Measurements from ENCODE around the gene TMEM273.

TMEM273 gene

DNA sequence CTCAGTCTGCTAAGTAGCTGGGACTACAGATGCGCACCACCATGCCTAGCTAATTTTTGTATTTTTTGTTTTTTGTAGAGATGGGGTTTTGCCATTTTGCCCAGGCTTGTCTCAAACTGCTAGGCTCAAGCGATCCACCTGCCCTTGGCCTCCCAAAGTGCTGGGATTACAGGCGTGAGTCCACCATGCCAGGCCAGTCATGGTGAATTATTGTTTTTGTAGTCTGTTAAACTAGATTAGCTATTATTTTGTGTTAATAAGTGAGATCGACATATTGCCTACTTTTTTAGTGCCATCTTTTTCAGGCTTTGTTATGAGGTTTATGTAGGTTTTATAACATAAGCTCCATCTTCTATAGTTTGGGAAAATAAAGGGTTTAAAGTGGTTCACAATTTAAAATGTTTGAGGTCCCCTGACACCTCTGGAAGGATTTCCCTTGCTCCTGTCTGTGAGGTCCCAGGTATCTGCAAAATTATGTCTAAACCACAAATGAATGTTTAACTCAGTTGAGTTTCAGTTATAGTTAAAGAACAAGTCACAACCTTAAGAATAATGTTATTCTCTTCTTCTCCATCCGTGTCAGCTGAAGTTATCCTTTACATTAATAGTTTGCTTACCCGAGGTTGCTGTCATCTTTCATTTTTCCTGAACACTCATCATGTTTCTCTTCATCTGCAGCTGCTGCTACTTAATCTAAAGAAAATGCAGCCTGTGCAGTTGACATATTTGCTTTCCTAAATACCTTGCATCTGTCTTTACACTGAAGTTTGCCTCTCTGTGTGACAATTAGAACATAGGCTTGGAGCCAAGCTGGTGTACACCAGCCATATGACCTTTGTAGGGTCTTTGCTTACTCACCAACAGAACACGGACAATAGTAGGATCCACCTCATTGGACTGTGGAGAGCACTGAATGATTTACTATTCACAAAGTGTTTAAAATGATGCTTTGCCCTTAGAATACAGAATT, 63.9 kb downstream of the TMEM273 start:
- Mint-ChIP-seq H3K27me3 (peaks cover 16% of the 10 kb centered on the region), H3K9me3 (peaks cover 2% of the 10 kb centered on the region), H3K36me3 (peaks cover 2% of the 10 kb centered on the region), H3K27ac (no peak overlapping the region), H3K4me3 (no peak overlapping the region), H3K4me1 (no peaks in the 10 kb centered on the region)
- no peak for ATAC-seq (ENCODE audit: low read depth)
- DNase-seq (ENCODE audit: low spot score in 2 of 2), result no peak

DNA sequence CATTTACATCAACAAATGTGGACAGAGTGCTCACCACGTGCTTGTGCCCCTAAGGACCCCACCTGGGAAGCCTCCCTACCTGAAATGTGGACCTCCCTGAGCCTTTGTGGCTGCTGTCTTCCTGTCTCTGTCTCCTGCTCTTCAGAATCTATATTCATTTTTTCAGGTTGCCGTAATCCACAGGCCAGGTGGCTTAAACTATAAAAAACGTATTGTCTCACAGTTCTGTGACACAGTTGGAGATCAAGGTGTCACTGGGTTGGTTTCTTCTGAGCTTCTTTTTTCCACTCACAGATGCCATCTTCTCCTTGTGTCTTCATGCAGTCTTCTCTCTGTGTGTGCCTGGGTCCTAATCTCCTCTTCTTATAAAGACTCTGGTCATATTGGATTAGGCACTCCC, 67.3 kb downstream of the TMEM273 start:
- H3K27me3 Mint-ChIP-seq, result peaks cover 9% of the 10 kb centered on the region
- ATAC-seq (ENCODE audit: low read depth), result no peak
- DNase-seq (ENCODE audit: low spot score in 2 of 2), result no peak
- H3K4me3 Mint-ChIP-seq, result no peak overlapping the region
- H3K36me3 Mint-ChIP-seq, result no peaks in the 10 kb centered on the region
- no peaks in the 10 kb centered on the region for H3K4me1 Mint-ChIP-seq
- no peak overlapping the region for H3K27ac Mint-ChIP-seq
- H3K9me3 Mint-ChIP-seq, result peaks cover 2% of the 10 kb centered on the region

DNA sequence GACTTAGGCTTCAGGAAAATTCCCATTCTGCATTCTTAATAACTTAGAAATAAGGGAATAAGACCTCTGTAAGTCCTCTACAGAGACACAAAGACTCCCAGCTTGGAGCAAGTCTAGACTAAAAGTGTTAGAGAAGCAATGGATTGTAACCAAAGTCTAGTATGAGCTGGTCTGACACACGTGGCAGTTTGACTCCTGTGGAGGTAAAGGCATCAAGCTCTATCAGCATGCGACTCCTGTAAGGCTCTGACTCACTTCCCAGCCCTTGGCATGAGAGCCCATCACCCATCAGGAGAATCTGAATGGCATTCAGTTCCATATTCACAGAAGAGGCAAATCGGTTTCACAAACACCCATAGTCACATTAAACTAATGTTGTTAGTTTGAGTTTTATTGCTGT, 68.4 kb downstream of the TMEM273 start:
- H3K9me3 Mint-ChIP-seq, result peaks cover 2% of the 10 kb centered on the region
- peaks cover 11% of the 10 kb centered on the region for H3K27me3 Mint-ChIP-seq
- ATAC-seq (ENCODE audit: low read depth) (no peak), DNase-seq (ENCODE audit: low spot score in 2 of 2) (no peak)
- H3K4me3 Mint-ChIP-seq, result no peak overlapping the region
- no peak overlapping the region for H3K27ac Mint-ChIP-seq
- no peaks in the 10 kb centered on the region for H3K4me1 Mint-ChIP-seq
- H3K36me3 Mint-ChIP-seq, result no peaks in the 10 kb centered on the region

DNA sequence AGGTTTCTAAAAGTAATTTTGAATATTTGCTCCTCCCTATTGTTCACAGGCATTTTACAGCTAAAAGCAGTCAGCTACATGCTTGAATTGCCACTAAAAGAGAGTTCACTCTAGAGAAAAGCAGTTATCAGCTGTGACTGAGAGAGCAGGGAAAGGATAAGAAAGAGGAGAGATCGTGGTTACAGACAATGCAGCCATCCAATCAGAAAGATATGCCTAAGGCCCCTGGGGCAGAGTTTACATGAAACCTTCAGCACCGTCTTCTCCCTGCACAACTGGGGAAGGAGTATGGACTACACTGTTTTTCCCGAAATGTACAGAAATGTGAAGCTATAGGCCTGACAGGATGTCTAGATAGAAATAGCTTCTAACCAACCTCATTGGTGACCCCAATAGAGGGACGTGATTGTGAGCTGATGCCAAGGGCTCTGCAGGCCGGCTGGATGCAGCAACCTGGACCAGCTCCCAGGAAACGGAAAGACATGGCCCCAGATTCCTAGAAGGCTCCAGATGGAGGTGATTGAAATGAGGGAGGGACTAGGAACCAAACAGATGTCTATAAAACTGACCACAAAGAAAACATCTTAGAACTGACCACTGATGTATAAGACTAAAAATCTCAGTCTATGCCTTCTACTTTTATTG, 69.6 kb downstream of the TMEM273 start:
- H3K9me3 Mint-ChIP-seq, result peaks cover 2% of the 10 kb centered on the region
- no peak for DNase-seq (ENCODE audit: low spot score in 2 of 2)
- H3K4me1 Mint-ChIP-seq, result no peaks in the 10 kb centered on the region
- H3K36me3 Mint-ChIP-seq, result no peaks in the 10 kb centered on the region
- H3K27me3 Mint-ChIP-seq, result peaks cover 12% of the 10 kb centered on the region
- no peak for ATAC-seq (ENCODE audit: low read depth)
- no peak overlapping the region for H3K4me3 Mint-ChIP-seq
- H3K27ac Mint-ChIP-seq, result no peak overlapping the region

DNA sequence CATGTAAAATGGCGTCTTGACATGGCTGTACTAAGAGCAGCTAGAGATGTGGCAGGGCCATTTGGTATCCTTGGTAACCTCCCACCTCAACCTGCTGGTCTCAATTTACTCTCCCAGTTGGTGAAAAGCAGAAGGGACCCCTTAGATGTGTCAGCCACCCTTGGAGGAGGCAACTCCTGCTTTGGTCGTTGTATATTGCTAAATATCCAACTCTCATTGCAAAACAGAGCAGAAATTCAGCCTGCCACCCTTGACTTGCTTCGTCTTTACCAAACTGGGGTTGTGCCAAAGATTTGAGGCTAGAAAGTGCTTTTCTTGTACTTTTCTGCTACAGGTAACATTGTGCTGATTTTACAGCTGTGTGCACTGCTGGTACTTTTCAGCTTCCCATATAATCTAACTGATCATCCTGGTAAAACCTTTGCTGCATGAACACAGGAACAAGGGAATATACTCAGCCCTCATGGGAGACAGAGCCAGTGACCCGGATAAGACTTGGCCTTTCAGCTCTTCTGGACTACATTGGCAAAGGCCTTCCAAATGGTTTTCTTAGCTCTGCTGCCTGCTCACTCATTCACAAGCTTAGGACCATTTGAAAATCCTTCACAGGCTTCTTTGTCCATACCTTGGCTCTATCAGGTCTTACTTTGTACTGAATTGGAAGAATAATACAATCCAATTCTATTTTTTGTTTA, 70.7 kb downstream of the TMEM273 start:
- Mint-ChIP-seq H3K9me3 (peaks cover 2% of the 10 kb centered on the region), H3K27ac (no peak overlapping the region), H3K36me3 (no peaks in the 10 kb centered on the region), H3K4me3 (no peak overlapping the region), H3K4me1 (no peaks in the 10 kb centered on the region), H3K27me3 (peaks cover 12% of the 10 kb centered on the region)
- no peak for ATAC-seq (ENCODE audit: low read depth)
- DNase-seq (ENCODE audit: low spot score in 2 of 2), result no peak

DNA sequence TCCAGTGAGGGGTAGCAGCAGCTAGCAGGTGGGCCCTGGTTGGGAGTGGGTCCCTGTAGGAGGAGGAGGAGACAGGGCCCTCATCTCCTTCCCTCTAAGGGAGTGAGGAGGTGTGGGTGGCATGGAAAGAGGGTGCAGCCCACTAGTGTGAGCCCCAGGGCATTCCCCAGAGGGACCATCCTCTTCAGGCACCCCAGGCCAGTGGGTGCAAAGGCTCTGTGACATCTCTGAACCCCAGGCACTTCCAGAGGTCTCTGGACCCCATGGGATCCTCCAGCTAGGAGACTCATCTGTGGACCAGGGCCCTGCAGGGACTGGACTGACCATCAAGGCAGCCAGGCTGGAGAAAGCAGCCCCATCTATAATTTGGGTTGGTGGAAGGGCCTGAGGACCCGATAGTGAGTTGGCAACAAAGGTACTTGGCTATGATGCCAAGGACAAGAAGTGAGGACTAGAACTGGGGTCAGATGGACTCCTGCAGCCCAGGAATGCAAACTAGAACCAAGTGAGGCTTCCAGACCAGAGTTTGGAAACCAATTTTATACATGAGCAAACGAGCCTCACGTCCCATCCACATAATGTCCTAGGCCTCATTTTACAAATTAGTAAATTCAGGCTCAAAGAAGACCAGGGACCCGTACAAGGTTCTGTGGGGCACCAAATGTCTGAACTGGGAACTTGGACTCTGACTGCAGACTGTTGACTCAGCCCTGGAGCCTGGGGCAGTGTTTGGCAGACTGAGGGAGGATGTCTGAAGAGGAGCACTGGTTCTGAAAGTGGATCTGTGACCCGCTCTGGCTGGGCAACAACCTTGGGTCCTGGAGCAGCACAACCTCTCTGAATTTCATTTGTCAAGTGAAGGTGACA, 71.4 kb downstream of the TMEM273 start:
- no peaks in the 10 kb centered on the region for H3K4me1 Mint-ChIP-seq
- ATAC-seq (ENCODE audit: low read depth), result no peak
- peaks cover 10% of the 10 kb centered on the region for H3K27me3 Mint-ChIP-seq
- H3K36me3 Mint-ChIP-seq, result no peaks in the 10 kb centered on the region
- no peak for DNase-seq (ENCODE audit: low spot score in 2 of 2)
- no peak overlapping the region for H3K4me3 Mint-ChIP-seq
- peaks cover under 1% of the 10 kb centered on the region for H3K9me3 Mint-ChIP-seq
- H3K27ac Mint-ChIP-seq, result no peak overlapping the region

DNA sequence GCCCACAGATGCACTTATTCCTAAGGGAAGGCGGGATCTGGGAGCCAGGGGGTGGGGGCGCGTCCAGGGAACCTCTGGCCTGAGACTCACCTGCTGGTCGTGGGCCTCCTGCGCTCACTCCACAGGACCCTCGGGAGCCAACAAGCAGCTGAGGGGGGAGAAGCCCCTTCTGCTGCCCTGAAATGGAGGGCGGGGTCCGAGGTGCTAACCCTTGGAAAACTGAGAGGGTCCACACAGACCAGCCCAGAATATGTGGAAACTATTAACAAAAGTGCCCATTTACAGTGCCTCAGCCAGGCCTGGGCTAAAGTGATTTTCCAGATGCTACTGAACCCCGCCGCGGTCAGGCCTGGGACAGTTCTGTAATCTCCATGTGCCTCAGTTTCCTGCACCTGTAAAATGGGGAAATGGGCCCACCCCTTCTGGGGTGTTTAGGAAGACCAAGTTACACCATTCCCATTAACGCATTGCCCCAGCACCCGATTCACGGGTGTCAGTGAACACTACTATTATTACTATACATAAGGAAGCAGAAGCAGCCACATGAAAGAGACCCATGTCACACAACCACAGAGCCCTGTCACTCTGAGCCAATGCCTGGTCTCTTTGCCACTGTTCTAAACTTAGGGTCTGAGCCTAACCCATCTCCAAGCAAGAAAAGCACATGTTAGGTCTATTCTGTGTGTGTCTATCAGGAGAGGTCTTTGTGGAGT, 72.2 kb downstream of the TMEM273 start:
- no peak overlapping the region for H3K4me3 Mint-ChIP-seq
- ATAC-seq (ENCODE audit: low read depth) (no peak), DNase-seq (ENCODE audit: low spot score in 2 of 2) (no peak)
- H3K9me3 Mint-ChIP-seq, result no peaks in the 10 kb centered on the region
- H3K36me3 Mint-ChIP-seq, result no peaks in the 10 kb centered on the region
- no peak overlapping the region for H3K27ac Mint-ChIP-seq
- H3K27me3 Mint-ChIP-seq, result peaks cover 8% of the 10 kb centered on the region
- H3K4me1 Mint-ChIP-seq, result no peaks in the 10 kb centered on the region

DNA sequence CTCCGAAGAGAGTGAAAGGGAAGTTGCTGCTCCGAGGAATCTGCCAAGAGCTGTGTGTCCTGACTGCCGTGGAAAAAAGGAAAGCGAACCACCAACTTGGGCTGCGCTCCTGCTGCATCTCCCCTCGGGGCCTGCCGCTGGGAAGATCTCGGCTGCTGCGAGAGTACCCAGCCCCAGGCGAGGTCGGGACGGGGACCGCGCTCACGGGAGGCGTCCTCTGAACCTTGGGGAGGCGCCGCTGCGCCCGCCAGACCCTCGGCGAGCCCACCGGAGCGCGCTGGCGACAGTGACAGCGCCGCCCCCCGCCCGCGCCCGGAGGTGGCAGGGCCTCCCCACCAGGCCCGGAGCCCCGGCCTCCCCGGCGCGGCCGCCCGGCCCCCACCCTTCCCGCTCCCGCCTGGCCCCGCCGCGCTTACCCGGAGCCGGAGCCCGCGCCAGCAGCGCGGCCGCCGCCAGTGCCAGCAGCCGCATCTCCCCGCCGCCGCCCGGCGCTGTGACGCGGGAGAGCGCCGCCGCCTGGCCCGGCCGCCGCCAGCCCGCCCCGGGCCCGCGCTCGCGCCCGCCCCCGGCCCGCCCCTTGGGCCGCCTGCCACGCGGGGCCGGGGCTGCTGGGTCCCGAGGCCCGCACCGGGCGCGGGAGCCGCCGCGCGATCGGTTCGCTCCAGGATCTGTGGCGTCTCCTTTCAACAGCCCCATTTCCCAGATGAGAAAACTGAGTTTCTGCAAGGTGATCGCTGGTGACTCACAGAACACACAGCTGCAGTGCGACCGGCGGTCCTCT, 73.0 kb downstream of the TMEM273 start, which contains the start of gene VSTM4:
TSS of gene VSTM4 (minus strand) at position 508 of the 781 bp plus-strand sequence. CDS start at position 471, 37 bp downstream.
- DNase-seq (ENCODE audit: low spot score in 2 of 2), result no peak

DNA sequence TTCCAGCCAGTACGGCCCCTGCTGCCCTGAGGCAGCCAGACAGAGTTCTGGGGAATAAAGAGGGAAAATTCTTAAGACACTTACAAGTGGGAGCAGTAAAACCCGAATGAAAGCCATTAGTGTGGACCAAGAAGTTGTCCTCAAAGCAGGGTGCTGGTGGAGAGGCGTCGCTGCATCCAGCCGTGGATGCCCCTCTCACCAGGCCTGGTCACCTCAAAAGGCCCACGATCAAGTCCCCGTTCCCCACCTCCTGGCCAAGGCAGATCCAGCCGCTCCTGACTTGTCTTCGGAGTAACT, 73.5 kb downstream of the TMEM273 start:
- ATAC-seq (ENCODE audit: low read depth) (no peak), DNase-seq (ENCODE audit: low spot score in 2 of 2) (no peak)
- peak overlapping the region; percentile 55 for H3K4me3 Mint-ChIP-seq
- H3K27me3 Mint-ChIP-seq, result peaks cover 8% of the 10 kb centered on the region
- H3K4me1 Mint-ChIP-seq, result no peaks in the 10 kb centered on the region
- H3K27ac Mint-ChIP-seq, result no peak overlapping the region
- H3K9me3 Mint-ChIP-seq, result no peaks in the 10 kb centered on the region
- no peaks in the 10 kb centered on the region for H3K36me3 Mint-ChIP-seq

More for the DNA sequence above, 73.0 kb downstream of the TMEM273 start, which contains the start of gene VSTM4:
- Mint-ChIP-seq H3K27me3 (peaks cover 8% of the 10 kb centered on the region), H3K4me1 (no peaks in the 10 kb centered on the region), H3K9me3 (no peaks in the 10 kb centered on the region), H3K36me3 (no peaks in the 10 kb centered on the region), H3K4me3 (peak within 1 kb of the TSS; percentile 55), H3K27ac (no peak within 1 kb of the TSS)
- ATAC-seq (ENCODE audit: low read depth), result peak; percentile 62

DNA sequence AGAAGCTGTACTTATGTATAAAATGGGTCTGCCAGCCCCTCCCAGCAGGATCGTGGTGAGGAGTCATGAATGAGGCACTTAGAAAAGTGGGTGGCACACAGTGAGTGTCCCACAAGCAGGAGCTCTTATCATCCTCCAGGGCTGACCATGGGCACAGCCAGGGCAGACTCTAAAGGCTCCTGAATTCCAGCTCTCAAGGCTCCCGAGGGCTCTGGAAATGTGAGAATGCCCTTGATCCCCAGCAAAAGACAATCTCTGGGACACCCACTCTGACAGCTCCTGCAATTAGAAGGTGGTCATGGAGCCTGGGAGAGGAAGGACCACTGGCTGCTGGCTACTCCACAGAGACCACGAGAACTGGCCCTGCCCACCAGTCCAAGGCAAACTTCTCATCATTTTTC, 74.5 kb downstream of the TMEM273 start:
- Mint-ChIP-seq H3K4me1 (no peaks in the 10 kb centered on the region), H3K9me3 (no peaks in the 10 kb centered on the region), H3K36me3 (no peaks in the 10 kb centered on the region), H3K27ac (no peak overlapping the region), H3K4me3 (no peak overlapping the region), H3K27me3 (peaks cover 8% of the 10 kb centered on the region)
- DNase-seq (ENCODE audit: low spot score in 2 of 2), result no peak
- no peak for ATAC-seq (ENCODE audit: low read depth)

DNA sequence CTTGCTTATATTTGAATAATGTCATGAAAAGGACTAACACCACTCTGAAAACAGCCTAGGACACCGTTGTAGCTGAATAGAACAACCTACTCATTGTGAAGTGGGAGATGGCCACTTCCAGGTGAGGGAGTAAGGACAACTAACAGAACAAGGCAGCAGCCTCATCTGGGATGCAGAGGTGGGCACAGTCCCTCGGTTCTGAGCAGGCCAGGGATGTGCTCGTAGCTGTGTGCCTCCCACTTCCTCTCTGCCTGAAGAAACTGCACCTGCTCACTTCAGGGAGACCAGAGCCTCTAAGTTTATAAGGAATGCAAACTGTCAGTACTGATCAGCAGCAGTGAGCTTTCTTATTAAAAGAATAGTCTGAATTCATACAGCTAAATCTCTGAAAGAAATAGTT, 75.3 kb downstream of the TMEM273 start:
- ATAC-seq (ENCODE audit: low read depth), result no peak
- Mint-ChIP-seq H3K27ac (no peak overlapping the region), H3K36me3 (no peaks in the 10 kb centered on the region)

DNA sequence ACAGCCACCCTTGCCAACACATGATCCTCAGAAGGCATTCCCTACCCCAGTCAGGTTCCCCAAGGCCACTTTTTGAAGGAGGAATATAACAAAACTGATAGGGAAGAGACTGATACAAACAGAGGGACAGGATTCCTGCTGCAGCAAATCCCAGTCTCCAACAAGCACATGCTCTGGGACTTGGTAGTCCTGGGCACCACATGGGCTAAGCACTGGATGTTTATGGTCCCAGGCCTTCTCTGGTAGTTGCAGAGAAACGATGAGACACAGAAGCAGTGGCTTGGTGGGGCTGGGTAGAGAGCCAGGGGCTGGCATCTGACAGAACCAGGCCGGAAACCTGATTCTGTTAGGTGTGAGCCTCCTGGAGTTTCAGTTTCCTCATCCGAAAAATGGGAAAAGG, 76.1 kb downstream of the TMEM273 start:
- Mint-ChIP-seq H3K27ac (no peak overlapping the region), H3K9me3 (no peaks in the 10 kb centered on the region), H3K4me1 (no peaks in the 10 kb centered on the region), H3K4me3 (no peak overlapping the region), H3K27me3 (peaks cover 7% of the 10 kb centered on the region), H3K36me3 (no peaks in the 10 kb centered on the region)
- ATAC-seq (ENCODE audit: low read depth) (no peak), DNase-seq (ENCODE audit: low spot score in 2 of 2) (no peak)

More for the DNA sequence above, 75.3 kb downstream of the TMEM273 start:
- no peaks in the 10 kb centered on the region for H3K9me3 Mint-ChIP-seq
- DNase-seq (ENCODE audit: low spot score in 2 of 2), result no peak
- no peaks in the 10 kb centered on the region for H3K4me1 Mint-ChIP-seq
- H3K27me3 Mint-ChIP-seq, result peaks cover 7% of the 10 kb centered on the region
- no peak overlapping the region for H3K4me3 Mint-ChIP-seq

Measured in memory B cell (primary cell).